Activated CD4-positive, alpha-beta memory T cell treated with anti-CD3 and anti-CD28 coated beads for 36 hours (primary cell): ENCODE data around the gene RIPK1. TPM values are rescaled to one million over a fixed set of nuclear protein-coding genes. Genes with fewer than 3 reads are reported as not detected.

Experiments
- CTCF ChIA-PET: fragments of 350-600 bp; sonication (Branson Sonifier 250); formaldehyde crosslinking; loops from one replicate; lab custom pipeline; 2021; ENCODE audit warnings: antibody characterized with exemption, inconsistent platforms; lab: Charles Lee
- POLR2A ChIA-PET: fragments of 350-600 bp; sonication (Branson Sonifier 250); formaldehyde crosslinking; loops from one replicate; lab custom pipeline; 2021; ENCODE audit warnings: antibody characterized with exemption; lab: Charles Lee
- DNase-seq: peaks from one replicate; pipeline ENCODE4 v3.0.0-alpha.2; 2020
- H3K27ac Mint-ChIP-seq: one replicate; pipeline ENCODE4 v1.8.0; 2021; ENCODE audit warnings: mixed read lengths
- H3K27me3 Mint-ChIP-seq: one replicate; pipeline ENCODE4 v1.8.0; 2021; ENCODE audit warnings: mixed read lengths
- H3K36me3 Mint-ChIP-seq: one replicate; pipeline ENCODE4 v1.8.0; 2021; ENCODE audit warnings: mixed read lengths
- H3K4me1 Mint-ChIP-seq: one replicate; pipeline ENCODE4 v1.8.0; 2021; ENCODE audit warnings: low read depth, mixed read lengths
- H3K4me3 Mint-ChIP-seq: one replicate; pipeline ENCODE4 v1.8.0; 2021; ENCODE audit warnings: mild to moderate bottlenecking, mixed read lengths
- H3K9me3 Mint-ChIP-seq: one replicate; pipeline ENCODE4 v1.8.0; 2021; ENCODE audit warnings: mixed read lengths
- intact Hi-C: fragments of 100-400 bp; cut with micrococcal nuclease; formaldehyde crosslinking; loops from one replicate; pipeline ENCODE4 v1.15.1; 2023
- total RNA-seq, 2 experiments: library from RNA; stranded (reverse); gene quantifications; one replicate each; pipeline ENCODE4 v1.2.3, GENCODE V29; 2021

The RIPK1 gene
- total RNA-seq, 2 experiments from 2014 or later: 18.5 to 18.6 TPM

DNA sequence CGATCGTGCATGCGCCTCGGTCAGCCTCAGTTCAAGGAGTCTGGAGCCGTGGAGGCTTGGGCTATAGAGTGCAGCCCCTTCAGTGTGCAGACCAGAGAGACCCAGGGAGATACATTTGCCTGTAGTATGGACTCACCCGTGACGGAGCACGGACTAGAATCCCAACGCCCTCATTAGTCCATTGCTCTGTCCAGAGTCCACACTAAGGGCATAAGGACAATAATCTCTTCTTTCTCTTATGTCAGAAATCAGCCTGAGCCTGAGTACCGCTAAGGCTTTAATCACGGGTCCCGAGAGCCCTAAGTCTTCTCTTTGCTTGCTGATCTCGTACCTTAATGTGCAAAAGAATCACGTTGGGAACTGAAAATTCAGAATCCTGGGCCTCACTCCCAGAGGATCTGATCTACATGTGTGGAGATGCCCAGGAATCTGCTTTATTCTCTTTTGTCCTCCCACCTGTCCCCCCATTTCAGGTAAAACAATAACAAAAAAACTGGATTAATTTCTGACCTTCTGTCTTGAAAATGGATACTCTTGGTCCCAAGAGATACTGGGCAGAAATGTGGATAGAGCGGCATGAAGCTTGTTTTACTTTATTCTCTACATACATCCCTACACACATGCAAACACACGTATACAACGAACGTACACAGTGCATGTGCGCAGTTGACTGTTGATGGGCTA lies 50.9 kb downstream of the RIPK1 start:
- Mint-ChIP-seq H3K4me3 (peak overlapping the region; percentile 78), H3K4me1 (peaks cover 19% of the 10 kb centered on the region), H3K27ac (peak overlapping the region; percentile 23), H3K36me3 (no peaks in the 10 kb centered on the region), H3K9me3 (no peaks in the 10 kb centered on the region), H3K27me3 (no peaks in the 10 kb centered on the region)
- ChIA-PET POLR2A (interaction anchor here (0.8 to 1.4 kb wide), 2 partner anchors 49 to 136 kb away, joined by 3 read pairs; no protein-coding TSS in a partner anchor), CTCF (interaction anchor here (0.6 to 10.8 kb wide), 5 partner anchors 20 to 308 kb away, joined by 3 to 122 read pairs (median 4); partner anchors contain the start of gene TUBB2A)
- intact Hi-C loops: loop anchor here (2.0 to 5.0 kb wide), 5 partner anchors 38 to 1658 kb away; partner anchors contain the start of genes CDYL, NQO2, PSMG4 and TUBB2A
- DNase-seq: no peak

DNA sequence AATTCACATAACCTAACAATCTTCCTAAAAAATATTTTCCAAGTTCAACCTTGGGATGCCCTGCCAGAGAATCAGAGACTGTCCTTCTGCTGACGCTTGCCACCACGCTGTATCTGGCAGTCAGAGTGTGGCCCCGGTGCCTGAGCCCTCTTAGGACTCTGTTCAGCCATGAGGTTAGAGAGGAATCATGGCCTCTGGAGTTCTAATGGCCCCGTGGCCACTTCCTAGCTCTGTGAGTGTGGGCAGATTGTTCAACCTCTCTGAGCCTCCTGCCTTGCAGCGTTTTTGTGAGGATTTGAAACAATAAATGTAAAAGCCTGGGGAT lies 52.4 kb downstream of the RIPK1 start:
- no peak for DNase-seq
- intact Hi-C loops: no loop called here
- POLR2A ChIA-PET: no interaction called here
- Mint-ChIP-seq H3K9me3 (no peaks in the 10 kb centered on the region), H3K27me3 (no peaks in the 10 kb centered on the region), H3K4me3 (no peak overlapping the region), H3K4me1 (peaks cover 19% of the 10 kb centered on the region), H3K27ac (no peak overlapping the region), H3K36me3 (no peaks in the 10 kb centered on the region)
- CTCF ChIA-PET: interaction anchor here (0.8 to 10.8 kb wide), 3 partner anchors 120 to 139 kb away, joined by 3 to 122 read pairs (median 3); no protein-coding TSS in a partner anchor

DNA sequence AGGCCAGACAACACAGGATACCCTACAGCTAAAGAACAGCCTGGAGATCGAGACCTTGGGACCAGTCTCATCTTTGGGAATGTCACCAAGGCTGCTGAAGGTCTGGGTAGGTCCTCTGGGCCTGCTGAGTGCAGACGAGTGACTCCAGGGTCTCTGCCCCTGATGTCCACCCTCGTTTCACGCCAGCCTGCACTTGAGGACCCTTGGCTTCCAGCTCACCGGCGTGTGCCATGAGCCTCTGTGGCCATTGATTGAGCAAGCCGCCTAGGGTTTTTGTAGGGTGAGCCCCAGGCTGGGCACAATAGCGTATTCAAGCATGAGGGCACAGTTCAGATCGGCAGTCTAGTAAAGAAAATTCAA lies 54.5 kb downstream of the RIPK1 start:
- Mint-ChIP-seq H3K9me3 (no peaks in the 10 kb centered on the region), H3K4me1 (peaks cover 15% of the 10 kb centered on the region), H3K27ac (no peak overlapping the region), H3K27me3 (no peaks in the 10 kb centered on the region), H3K4me3 (no peak overlapping the region), H3K36me3 (no peaks in the 10 kb centered on the region)
- intact Hi-C loops: no loop called here
- ChIA-PET POLR2A (interaction anchor here (0.6 kb wide), 2 partner anchors 133 to 368 kb away, joined by 3 read pairs; no protein-coding TSS in a partner anchor), CTCF (interaction anchor here (1.0 to 10.8 kb wide), 2 partner anchors 67 to 129 kb away, joined by 4 to 122 read pairs; no protein-coding TSS in a partner anchor)
- no peak for DNase-seq

DNA sequence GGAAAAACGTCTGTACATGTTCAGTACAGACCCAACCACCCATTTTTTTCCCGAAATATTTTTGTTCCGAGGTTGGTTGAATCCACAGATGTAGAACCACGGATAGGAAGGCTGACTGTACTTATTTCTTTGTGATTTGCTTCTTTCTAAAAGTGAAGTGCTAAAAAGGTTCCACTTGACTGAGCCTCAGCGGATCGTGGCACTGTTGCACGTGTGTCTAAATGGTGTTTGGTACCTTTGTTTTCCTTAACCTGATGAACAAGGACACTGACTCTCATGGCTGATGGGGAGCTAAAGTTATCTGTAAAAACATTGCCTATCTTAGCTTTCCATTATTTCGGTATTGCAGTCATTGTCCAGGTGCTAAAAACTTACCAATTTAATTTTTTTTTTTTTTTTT lies 56.4 kb downstream of the RIPK1 start:
- Mint-ChIP-seq H3K36me3 (peaks cover 4% of the 10 kb centered on the region), H3K27me3 (no peaks in the 10 kb centered on the region), H3K27ac (no peak overlapping the region), H3K9me3 (no peaks in the 10 kb centered on the region), H3K4me3 (no peak overlapping the region), H3K4me1 (peaks cover 7% of the 10 kb centered on the region)
- DNase-seq: no peak
- ChIA-PET CTCF (interaction anchor here (0.7 to 10.8 kb wide), 5 partner anchors 41 to 127 kb away, joined by 3 to 122 read pairs (median 3); no protein-coding TSS in a partner anchor), POLR2A (no interaction called here)
- intact Hi-C loops: no loop called here

DNA sequence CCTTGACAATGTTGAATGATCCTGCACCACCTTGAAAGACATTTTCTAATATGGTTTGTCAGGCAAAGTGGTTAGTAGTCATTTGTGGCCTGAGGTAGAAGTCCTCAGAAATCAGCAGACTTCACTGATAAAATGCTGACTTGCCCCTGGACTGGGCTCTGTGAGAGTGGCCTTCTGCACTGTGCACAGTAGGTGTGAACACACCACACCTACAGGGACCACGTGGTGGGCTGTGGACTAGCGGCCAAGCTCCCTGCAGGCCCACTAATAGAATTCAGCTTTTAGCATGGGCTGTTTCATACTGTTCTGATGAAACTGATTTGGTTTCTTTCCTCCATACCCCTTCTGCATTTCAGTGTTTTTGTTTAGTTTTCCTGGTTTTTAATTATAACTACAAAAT lies 57.5 kb downstream of the RIPK1 start:
- Mint-ChIP-seq H3K27ac (no peak overlapping the region), H3K27me3 (no peaks in the 10 kb centered on the region), H3K9me3 (no peaks in the 10 kb centered on the region), H3K36me3 (peaks cover 8% of the 10 kb centered on the region), H3K4me1 (peaks cover 7% of the 10 kb centered on the region), H3K4me3 (no peak overlapping the region)
- POLR2A ChIA-PET: no interaction called here
- DNase-seq: no peak
- CTCF ChIA-PET: interaction anchor here (0.7 to 10.8 kb wide), 4 partner anchors 85 to 146 kb away, joined by 3 to 122 read pairs (median 4); no protein-coding TSS in a partner anchor
- intact Hi-C loops: loop anchor here (1.0 to 2.0 kb wide), 4 partner anchors 83 to 607 kb away; partner anchors contain the start of gene PSMG4

DNA sequence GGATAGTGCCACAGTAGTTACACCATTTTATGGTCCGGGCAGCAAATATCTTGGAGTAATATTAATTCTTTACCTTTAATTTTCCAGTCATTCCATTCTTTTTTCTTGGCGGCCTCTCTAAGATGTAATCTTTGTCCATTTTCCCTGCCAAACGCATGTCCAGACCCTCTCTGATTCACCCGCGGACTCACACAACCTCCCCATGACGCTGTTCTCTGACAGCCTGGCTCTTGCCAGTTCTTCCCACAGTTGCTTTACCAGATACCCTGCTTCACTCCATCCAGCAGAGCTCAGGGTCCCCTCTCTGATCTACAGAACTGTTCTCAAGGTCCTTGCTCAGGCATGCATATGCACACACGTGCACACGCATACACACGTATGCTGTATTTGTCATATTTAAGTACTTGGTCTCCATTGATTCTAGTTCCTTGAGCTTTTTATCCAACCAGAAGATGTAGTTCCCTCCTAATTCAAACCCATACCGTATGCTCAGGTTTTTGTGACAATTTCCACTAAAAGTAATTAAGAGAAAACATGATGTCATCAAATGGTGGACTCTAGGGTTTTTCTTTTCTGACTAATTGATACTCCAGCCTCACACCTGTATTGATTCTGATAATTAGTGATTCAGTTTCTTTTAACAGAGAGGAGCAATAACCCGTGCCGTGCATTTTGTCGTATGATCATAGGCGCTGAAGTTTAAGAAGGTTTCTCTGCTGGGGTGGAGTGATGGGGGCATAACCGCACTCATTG lies 60.2 kb downstream of the RIPK1 start:
- CTCF ChIA-PET: interaction anchor here (2.0 to 10.8 kb wide), 2 partner anchors 81 to 123 kb away, joined by 10 to 122 read pairs; no protein-coding TSS in a partner anchor
- H3K36me3 Mint-ChIP-seq: peaks cover 15% of the 10 kb centered on the region

DNA sequence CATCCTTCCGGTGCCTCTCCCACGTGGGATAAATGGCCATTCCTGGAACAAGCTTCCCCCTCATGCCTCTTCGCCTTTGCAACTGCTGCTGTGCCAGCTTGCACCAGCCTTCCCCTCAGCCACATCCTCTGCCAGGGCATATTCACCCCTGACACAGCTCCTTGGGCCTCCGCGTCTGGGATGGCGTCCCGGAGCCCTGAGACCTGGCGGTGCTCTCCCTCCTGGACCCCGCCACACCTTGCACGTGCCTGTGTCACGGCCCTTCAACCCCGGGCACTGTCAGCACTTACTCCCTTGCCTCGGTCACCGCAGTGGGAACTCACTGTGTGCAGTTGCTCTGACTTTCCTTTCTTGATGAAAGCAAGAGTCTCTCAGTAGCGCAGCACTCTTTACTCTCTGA lies 63.4 kb downstream of the RIPK1 start:
- POLR2A ChIA-PET: no interaction called here
- no peaks in the 10 kb centered on the region for H3K9me3 Mint-ChIP-seq
- no peaks in the 10 kb centered on the region for H3K4me1 Mint-ChIP-seq
- CTCF ChIA-PET: interaction anchor here (2.9 kb wide), 1 partner anchor 120 kb away, joined by 7 read pairs; no protein-coding TSS in a partner anchor
- no peak overlapping the region for H3K27ac Mint-ChIP-seq
- no peak overlapping the region for H3K4me3 Mint-ChIP-seq
- no peak for DNase-seq
- no peaks in the 10 kb centered on the region for H3K27me3 Mint-ChIP-seq
- H3K36me3 Mint-ChIP-seq: peaks cover 18% of the 10 kb centered on the region
- intact Hi-C loops: no loop called here

More for the DNA sequence above, 60.2 kb downstream of the RIPK1 start:
- intact Hi-C loops: no loop called here
- Mint-ChIP-seq H3K4me1 (peaks cover 7% of the 10 kb centered on the region), H3K27me3 (no peaks in the 10 kb centered on the region), H3K27ac (no peak overlapping the region), H3K9me3 (no peaks in the 10 kb centered on the region), H3K4me3 (no peak overlapping the region)
- POLR2A ChIA-PET: no interaction called here
- DNase-seq: no peak

DNA sequence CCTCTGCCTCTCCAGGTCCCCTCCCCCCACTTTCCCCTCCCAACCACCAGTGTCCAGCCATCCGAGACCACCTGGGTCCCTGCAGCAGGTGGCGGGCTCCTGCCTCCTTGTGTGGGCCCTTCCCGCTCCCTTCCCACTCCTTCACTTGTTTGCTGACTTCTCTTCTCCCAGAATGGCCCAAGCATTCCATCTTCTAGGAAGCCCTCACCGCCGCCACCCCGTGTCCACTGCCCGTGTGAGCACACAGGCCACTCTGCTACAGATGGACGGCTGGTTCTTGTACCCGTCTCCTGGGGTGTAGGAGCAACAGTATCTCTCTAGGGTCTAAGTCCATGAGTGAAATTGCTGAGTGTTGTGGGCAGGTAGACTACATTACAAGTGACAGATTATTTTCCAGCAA lies 65.2 kb downstream of the RIPK1 start:
- ChIA-PET POLR2A (no interaction called here), CTCF (interaction anchor here (2.9 kb wide), 1 partner anchor 118 kb away, joined by 7 read pairs; no protein-coding TSS in a partner anchor)
- Mint-ChIP-seq H3K27ac (no peak overlapping the region), H3K36me3 (peaks cover 26% of the 10 kb centered on the region), H3K9me3 (no peaks in the 10 kb centered on the region), H3K4me1 (peaks cover 2% of the 10 kb centered on the region), H3K4me3 (no peak overlapping the region), H3K27me3 (no peaks in the 10 kb centered on the region)
- DNase-seq: no peak
- intact Hi-C loops: no loop called here

DNA sequence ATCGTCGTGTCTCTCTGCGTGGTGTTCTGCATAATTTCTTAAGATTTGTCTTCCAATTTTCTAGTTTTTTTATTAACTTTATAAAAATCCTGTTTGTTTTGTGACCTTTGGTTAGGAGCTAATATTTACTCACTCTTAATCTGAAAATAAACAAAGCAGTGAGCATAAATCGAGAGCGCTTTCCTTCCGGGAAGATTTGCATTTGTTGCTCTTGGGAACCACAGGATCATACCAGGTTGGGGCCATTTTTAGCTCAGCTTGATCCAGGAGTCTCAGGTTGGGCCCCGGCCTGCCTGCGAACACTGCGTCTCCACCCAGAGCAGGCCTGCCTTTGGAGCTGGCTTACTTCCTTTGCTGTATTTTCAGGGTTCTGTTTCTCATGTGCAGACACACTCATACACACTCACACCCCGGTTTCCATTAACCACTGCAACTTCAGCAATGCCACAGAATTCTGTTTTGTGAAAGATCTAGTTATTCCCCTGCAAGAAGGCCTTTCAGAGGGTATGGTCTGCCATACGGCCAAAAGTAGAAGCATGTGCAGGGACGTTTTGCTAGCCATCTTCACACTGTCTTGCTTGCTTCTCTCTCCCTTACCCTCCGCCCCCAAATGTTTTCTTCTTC lies 67.5 kb downstream of the RIPK1 start:
- intact Hi-C loops: no loop called here
- H3K36me3 Mint-ChIP-seq: peaks cover 23% of the 10 kb centered on the region
- ChIA-PET POLR2A (no interaction called here), CTCF (interaction anchor here (0.9 to 1.4 kb wide), 2 partner anchors 115 to 119 kb away, joined by 3 to 5 read pairs; no protein-coding TSS in a partner anchor)
- H3K4me1 Mint-ChIP-seq: peaks cover 3% of the 10 kb centered on the region
- H3K9me3 Mint-ChIP-seq: no peaks in the 10 kb centered on the region
- H3K4me3 Mint-ChIP-seq: no peak overlapping the region
- no peak for DNase-seq
- H3K27ac Mint-ChIP-seq: no peak overlapping the region
- H3K27me3 Mint-ChIP-seq: no peaks in the 10 kb centered on the region

DNA sequence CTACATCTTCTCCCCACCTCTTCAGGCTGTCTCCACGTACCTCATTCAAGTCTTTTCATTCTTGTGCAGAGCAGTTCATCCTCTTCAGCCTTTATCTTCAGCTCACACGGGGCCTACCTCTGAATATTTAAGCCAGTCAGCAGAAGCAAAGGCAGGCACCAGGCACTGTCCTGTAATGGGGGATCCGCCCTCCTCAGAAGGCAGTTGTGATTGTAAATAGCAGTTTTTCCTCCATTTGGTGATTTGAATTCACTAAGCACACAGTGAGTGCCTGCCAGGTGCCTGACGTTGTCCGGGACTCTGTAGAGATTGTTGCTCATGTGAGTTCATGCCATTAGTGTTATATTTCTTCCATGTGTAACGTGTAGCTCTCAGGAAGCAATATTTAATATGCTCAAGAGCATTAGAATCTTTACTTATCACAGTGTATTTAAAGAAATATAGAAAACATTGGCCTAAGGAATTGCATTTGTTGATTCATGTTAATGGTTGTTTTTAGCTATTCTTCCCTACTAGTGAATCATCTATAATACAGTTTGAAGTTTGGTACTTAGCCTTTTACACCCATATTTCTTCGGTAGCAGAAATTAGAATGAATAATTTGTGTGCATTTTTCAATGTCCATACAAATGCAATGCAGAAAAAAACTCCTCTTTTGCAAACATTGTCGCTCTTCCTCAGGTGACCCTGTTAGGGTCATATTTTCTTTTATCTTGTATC lies 68.2 kb downstream of the RIPK1 start:
- H3K27me3 Mint-ChIP-seq: no peaks in the 10 kb centered on the region
- intact Hi-C loops: no loop called here
- H3K27ac Mint-ChIP-seq: no peak overlapping the region
- no peaks in the 10 kb centered on the region for H3K9me3 Mint-ChIP-seq
- peaks cover 3% of the 10 kb centered on the region for H3K4me1 Mint-ChIP-seq
- peaks cover 19% of the 10 kb centered on the region for H3K36me3 Mint-ChIP-seq
- no peak overlapping the region for H3K4me3 Mint-ChIP-seq
- POLR2A ChIA-PET: no interaction called here
- CTCF ChIA-PET: interaction anchor here (1.4 kb wide), 1 partner anchor 115 kb away, joined by 5 read pairs; no protein-coding TSS in a partner anchor
- no peak for DNase-seq

DNA sequence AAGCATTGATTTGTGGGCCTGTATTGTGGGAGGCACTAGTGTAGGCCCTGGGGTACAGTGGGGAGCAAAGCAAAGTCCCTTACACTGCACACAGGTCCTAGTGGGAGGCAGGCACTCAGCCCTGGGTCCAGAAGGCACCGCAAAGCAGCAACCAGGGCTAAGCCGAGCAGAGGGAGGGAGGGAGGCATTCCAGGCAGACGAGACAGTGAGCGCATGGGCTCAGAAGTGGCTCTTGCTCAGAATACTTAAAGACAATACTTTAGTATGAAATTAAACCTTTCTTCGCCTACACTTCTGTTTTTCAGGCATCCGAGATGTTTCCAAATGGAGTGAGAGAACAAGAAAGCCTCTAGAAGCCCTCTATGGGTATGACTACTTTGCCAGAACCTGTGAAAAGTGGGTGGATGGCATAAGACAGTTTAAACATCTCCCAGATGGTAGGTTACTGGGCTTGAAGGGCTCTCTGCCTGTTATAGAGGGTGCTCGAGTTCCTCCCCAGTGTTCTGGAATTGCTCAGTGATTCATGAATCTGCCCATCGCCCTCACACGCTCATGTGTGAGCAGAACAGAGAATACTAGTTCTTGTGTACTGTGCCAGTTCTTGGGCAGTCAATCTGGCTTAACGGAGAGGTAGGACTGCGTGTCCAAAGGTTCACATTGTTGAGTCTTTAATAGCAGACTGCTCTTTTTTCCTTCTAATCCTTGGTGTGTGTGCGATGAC lies 68.9 kb downstream of the RIPK1 start:
- ChIA-PET POLR2A (no interaction called here), CTCF (interaction anchor here (1.4 kb wide), 1 partner anchor 114 kb away, joined by 5 read pairs; no protein-coding TSS in a partner anchor)
- DNase-seq: no peak
- Mint-ChIP-seq H3K9me3 (no peaks in the 10 kb centered on the region), H3K4me1 (peaks cover 3% of the 10 kb centered on the region), H3K27ac (no peak overlapping the region), H3K36me3 (peaks cover 19% of the 10 kb centered on the region), H3K27me3 (no peaks in the 10 kb centered on the region), H3K4me3 (no peak overlapping the region)
- intact Hi-C loops: no loop called here
